Measurements from ENCODE around the gene EFEMP1. TPM values are rescaled to one million over a fixed set of nuclear protein-coding genes. Genes with fewer than 3 reads are reported as not detected.
A peak's percentile ranks its signal among the peaks of the same experiment; 100 is the strongest.

The EFEMP1 gene
- total RNA-seq, 1 experiment from 2014 or later: 0.34 TPM

DNA sequence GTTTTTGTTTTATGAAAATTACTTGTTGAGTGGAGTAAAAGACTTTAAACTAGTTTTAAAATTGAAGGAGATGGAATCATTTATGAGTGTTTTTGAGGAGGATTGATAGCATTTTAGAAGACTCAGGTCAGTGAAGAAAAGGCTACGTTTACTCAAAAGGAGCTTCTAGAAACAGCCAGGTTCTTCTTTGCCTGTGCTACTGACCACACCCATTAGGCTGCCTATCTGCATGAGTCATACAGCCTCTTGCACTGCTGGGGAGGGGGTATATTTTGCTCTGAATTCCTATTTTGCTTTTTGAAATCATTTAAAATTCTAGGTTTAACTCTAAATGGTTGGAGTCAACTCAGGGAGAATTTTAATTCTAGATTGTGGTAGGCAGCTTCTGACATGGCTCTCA is 22.3 kb downstream of the EFEMP1 start:
- POLR2A ChIA-PET: no interaction called here
- TF ChIP-seq EGR1 (IDR thresholded peaks at IDR 0.05; ENCODE audit: low read depth): no peak
- peak; percentile 40; the same call in 1 of the 2 replicates for TF ChIP-seq CBX3 (IDR thresholded peaks at IDR 0.05; ENCODE audit: low read depth)
- TF ChIP-seq, protein P1, sequence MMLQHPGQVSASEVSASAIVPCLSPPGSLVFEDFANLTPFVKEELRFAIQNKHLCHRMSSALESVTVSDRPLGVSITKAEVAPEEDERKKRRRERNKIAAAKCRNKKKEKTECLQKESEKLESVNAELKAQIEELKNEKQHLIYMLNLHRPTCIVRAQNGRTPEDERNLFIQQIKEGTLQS (IDR thresholded peaks at IDR 0.05): no peak
- TF ChIP-seq EZH2 (IDR thresholded peaks at IDR 0.05): no peak
- TF ChIP-seq FOSL1 (IDR thresholded peaks at IDR 0.05; ENCODE audit: low read depth): peak; percentile 62
- peak; percentile 56 for TF ChIP-seq JUND (IDR thresholded peaks at IDR 0.05)
- TF ChIP-seq SIN3A (IDR thresholded peaks at IDR 0.05; ENCODE audit: low read depth): no peak
- TF ChIP-seq SP1 (IDR thresholded peaks at IDR 0.05; ENCODE audit: low read depth): no peak
- TF ChIP-seq YY1 (IDR thresholded peaks at IDR 0.05; ENCODE audit: extremely low read depth, insufficient replicate concordance, low read depth, low read length): no peak
- TF ChIP-seq ZNF274 (IDR thresholded peaks at IDR 0.05; ENCODE audit: low read depth, low read length): no peak
- TF ChIP-seq, protein P2, sequence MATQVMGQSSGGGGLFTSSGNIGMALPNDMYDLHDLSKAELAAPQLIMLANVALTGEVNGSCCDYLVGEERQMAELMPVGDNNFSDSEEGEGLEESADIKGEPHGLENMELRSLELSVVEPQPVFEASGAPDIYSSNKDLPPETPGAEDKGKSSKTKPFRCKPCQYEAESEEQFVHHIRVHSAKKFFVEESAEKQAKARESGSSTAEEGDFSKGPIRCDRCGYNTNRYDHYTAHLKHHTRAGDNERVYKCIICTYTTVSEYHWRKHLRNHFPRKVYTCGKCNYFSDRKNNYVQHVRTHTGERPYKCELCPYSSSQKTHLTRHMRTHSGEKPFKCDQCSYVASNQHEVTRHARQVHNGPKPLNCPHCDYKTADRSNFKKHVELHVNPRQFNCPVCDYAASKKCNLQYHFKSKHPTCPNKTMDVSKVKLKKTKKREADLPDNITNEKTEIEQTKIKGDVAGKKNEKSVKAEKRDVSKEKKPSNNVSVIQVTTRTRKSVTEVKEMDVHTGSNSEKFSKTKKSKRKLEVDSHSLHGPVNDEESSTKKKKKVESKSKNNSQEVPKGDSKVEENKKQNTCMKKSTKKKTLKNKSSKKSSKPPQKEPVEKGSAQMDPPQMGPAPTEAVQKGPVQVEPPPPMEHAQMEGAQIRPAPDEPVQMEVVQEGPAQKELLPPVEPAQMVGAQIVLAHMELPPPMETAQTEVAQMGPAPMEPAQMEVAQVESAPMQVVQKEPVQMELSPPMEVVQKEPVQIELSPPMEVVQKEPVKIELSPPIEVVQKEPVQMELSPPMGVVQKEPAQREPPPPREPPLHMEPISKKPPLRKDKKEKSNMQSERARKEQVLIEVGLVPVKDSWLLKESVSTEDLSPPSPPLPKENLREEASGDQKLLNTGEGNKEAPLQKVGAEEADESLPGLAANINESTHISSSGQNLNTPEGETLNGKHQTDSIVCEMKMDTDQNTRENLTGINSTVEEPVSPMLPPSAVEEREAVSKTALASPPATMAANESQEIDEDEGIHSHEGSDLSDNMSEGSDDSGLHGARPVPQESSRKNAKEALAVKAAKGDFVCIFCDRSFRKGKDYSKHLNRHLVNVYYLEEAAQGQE (IDR thresholded peaks at IDR 0.05; ENCODE audit: low read depth): no peak
- no peak for TF ChIP-seq EZH2phosphoT487 (IDR thresholded peaks at IDR 0.05; ENCODE audit: borderline replicate concordance)
- TF ChIP-seq SRF (IDR thresholded peaks at IDR 0.05; ENCODE audit: low read depth): no peak
- no peak for TF ChIP-seq POLR2AphosphoS5 (IDR thresholded peaks at IDR 0.05; ENCODE audit: low read depth, low read length)
- TF ChIP-seq, protein P3, sequence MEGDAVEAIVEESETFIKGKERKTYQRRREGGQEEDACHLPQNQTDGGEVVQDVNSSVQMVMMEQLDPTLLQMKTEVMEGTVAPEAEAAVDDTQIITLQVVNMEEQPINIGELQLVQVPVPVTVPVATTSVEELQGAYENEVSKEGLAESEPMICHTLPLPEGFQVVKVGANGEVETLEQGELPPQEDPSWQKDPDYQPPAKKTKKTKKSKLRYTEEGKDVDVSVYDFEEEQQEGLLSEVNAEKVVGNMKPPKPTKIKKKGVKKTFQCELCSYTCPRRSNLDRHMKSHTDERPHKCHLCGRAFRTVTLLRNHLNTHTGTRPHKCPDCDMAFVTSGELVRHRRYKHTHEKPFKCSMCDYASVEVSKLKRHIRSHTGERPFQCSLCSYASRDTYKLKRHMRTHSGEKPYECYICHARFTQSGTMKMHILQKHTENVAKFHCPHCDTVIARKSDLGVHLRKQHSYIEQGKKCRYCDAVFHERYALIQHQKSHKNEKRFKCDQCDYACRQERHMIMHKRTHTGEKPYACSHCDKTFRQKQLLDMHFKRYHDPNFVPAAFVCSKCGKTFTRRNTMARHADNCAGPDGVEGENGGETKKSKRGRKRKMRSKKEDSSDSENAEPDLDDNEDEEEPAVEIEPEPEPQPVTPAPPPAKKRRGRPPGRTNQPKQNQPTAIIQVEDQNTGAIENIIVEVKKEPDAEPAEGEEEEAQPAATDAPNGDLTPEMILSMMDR (IDR thresholded peaks at IDR 0.05 in 2 of 3, conservative IDR thresholded peaks at IDR 0.05 in 1 of 3; ENCODE audit: borderline replicate concordance in 1 of 3, insufficient read depth in 1 of 3, low read depth in 2 of 3, low read length in 2 of 3): no peak
- no peak for TF ChIP-seq ZFX (IDR thresholded peaks at IDR 0.05)
- TF ChIP-seq ELF1 (IDR thresholded peaks at IDR 0.05; ENCODE audit: borderline replicate concordance, low read depth): no peak
- TF ChIP-seq TCF7L2 (IDR thresholded peaks at IDR 0.05; ENCODE audit: borderline replicate concordance, extremely low read depth, insufficient read depth, insufficient read length): no peak
- peak; percentile 7; the same call in 1 of the 2 replicates for TF ChIP-seq RAD21 (IDR thresholded peaks at IDR 0.05; ENCODE audit: low read depth)
- TF ChIP-seq, protein P4, sequence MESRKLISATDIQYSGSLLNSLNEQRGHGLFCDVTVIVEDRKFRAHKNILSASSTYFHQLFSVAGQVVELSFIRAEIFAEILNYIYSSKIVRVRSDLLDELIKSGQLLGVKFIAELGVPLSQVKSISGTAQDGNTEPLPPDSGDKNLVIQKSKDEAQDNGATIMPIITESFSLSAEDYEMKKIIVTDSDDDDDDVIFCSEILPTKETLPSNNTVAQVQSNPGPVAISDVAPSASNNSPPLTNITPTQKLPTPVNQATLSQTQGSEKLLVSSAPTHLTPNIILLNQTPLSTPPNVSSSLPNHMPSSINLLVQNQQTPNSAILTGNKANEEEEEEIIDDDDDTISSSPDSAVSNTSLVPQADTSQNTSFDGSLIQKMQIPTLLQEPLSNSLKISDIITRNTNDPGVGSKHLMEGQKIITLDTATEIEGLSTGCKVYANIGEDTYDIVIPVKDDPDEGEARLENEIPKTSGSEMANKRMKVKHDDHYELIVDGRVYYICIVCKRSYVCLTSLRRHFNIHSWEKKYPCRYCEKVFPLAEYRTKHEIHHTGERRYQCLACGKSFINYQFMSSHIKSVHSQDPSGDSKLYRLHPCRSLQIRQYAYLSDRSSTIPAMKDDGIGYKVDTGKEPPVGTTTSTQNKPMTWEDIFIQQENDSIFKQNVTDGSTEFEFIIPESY (IDR thresholded peaks at IDR 0.05; ENCODE audit: extremely low read depth, insufficient replicate concordance, low read length): no peak
- no peak for TF ChIP-seq CEBPB (IDR thresholded peaks at IDR 0.05; ENCODE audit: low read depth)
- TF ChIP-seq, protein P5, sequence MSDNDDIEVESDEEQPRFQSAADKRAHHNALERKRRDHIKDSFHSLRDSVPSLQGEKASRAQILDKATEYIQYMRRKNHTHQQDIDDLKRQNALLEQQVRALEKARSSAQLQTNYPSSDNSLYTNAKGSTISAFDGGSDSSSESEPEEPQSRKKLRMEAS (IDR thresholded peaks at IDR 0.05): no peak

More for the DNA sequence above, 22.3 kb downstream of the EFEMP1 start:
- Histone ChIP-seq H3K4me1 (ENCODE audit: control insufficient read depth in 1 of 2, insufficient read depth in 2 of 2, low read length in 2 of 2) (peaks cover 0 to 12% of the 10 kb centered on the region in 2 experiments; a peak in 2 of 4 replicates), H3K9me3 (ENCODE audit: control insufficient read depth in 1 of 2, insufficient read depth in 1 of 2, low read depth in 1 of 2, low read length in 2 of 2) (no peaks in the 10 kb centered on the region), H4K20me1 (ENCODE audit: insufficient read depth) (no peaks in the 10 kb centered on the region), H3K79me2 (ENCODE audit: insufficient read depth, low read length) (no peaks in the 10 kb centered on the region), H3K9me2 (ENCODE audit: insufficient read depth) (no peaks in the 10 kb centered on the region), H3K27me3 (ENCODE audit: insufficient read depth, low read length) (no peaks in the 10 kb centered on the region), H3K27ac (ENCODE audit: low read depth, low read length) (no peak overlapping the region), H2AFZ (ENCODE audit: low read depth, low read length, poor library complexity, severe bottlenecking) (peak overlapping the region; percentile 1), H3K9ac (ENCODE audit: low read length) (no peak overlapping the region), H3K4me3 (replicated peaks in 1 of 2; ENCODE audit: low read depth in 1 of 2, low read length in 2 of 2) (no peak overlapping the region), H3K36me3 (ENCODE audit: control insufficient read depth in 1 of 2, insufficient read depth in 2 of 2, low read length in 2 of 2) (no peaks in the 10 kb centered on the region), H3K4me2 (ENCODE audit: low read length) (peak overlapping the region; percentile 35; the same call in 1 of the 2 replicates)
- ChIA-PET CTCF (no interaction called here), RAD21 (ENCODE audit: low non-redundant PET in 1 of 2, low total read pairs in 2 of 2, uncharacterized antibody in 2 of 2, unreplicated experiment in 2 of 2) (no interaction called here)
- intact Hi-C loops (cut with micrococcal nuclease): no loop called here
- BruUV-seq (replicated peaks): no TSS peak
- ATAC-seq (peak; percentile 61; the same call in 1 of the 2 replicates), DNase-seq (ENCODE audit: low read depth, low spot score) (no peak)
